Measurements from ENCODE around the gene VPS11.

GRCh38 chr11:119044708-119045107, 22.9 kb upstream of the VPS11 start:
- TF ChIP-seq CTCF (IDR thresholded peaks at IDR 0.05) = peak; percentile 42
- no peak for TF ChIP-seq EZH2 (IDR thresholded peaks at IDR 0.05)

Measured in neural progenitor cell (in vitro differentiated cells).